HepG2 (cell line): Measurements from ENCODE around the gene MAN1C1. TPM values are rescaled to one million over a fixed set of nuclear protein-coding genes. Genes with fewer than 3 reads are reported as not detected.

Experiments used
- HMG20A ChIP-seq: IDR thresholded peaks from 2 replicates; pipeline ENCODE4 v1.6.1; 2016; ENCODE audit warnings: borderline replicate concordance
- MAF1 ChIP-seq: sonication (generic); formaldehyde crosslinking; IDR thresholded peaks from 2 replicates; pipeline ENCODE4 v1.5.0; 2020; ENCODE audit warnings: missing genetic modification reagents, borderline replicate concordance
- MTA3 ChIP-seq: sonication (generic); formaldehyde crosslinking; IDR thresholded peaks from 2 replicates; pipeline ENCODE4 v1.4.0; 2020; ENCODE audit warnings: missing genetic modification reagents
- ZNF687 ChIP-seq: sonication (generic); formaldehyde crosslinking; IDR thresholded peaks from 2 replicates; pipeline ENCODE4 v1.5.1; 2020; ENCODE audit warnings: mild to moderate bottlenecking, missing genetic modification reagents, moderate library complexity
- polyA plus RNA-seq, 8 experiments: library from polyadenylated mRNA; depleted of rRNA in 3 of 8; stranded (reverse) in 7 of 8; unstranded in 1 of 8; fragments of >200 nt; fragmentation: Illumina TruSeq in 4 of 8; extraction: Trizol in 4 of 8; gene quantifications; 2 replicates each; pipeline versions ENCODE4 v1.2.1 to v1.2.3, GENCODE V29; 2011 to 2016; ENCODE audit warnings: low read depth in 4 of 8, missing spikeins in 1 of 8, mixed read lengths in 1 of 8; ENCODE audit not compliant: insufficient read depth in 1 of 8
- total RNA-seq, 5 experiments: library from RNA; depleted of rRNA; stranded (reverse); fragments of >200 nt; fragmentation: Illumina TruSeq; extraction: Trizol; gene quantifications; 2 replicates each; pipeline ENCODE4 v1.2.3, GENCODE V29; 2016; ENCODE audit warnings: low read depth in 1 of 5
- TF ChIP-seq, protein P1 (sequence below): sonication (generic); formaldehyde crosslinking; IDR thresholded peaks from 2 replicates; pipeline ENCODE4 v1.5.1; 2020; ENCODE audit warnings: missing genetic modification reagents, mild to moderate bottlenecking, borderline replicate concordance
- TF ChIP-seq, protein P2 (sequence below): sonication (generic); formaldehyde crosslinking; IDR thresholded peaks from 2 replicates; pipeline ENCODE4 v1.8.0; 2022; ENCODE audit warnings: mild to moderate bottlenecking, missing genetic modification reagents; ENCODE audit not compliant: insufficient replicate concordance

MAN1C1 gene
- total and polyA plus RNA-seq, 2 of the 13 experiments (the other 11 are each of a cell fraction or from before 2014, with no cell fraction given) = 0.18 to 0.49 TPM

GRCh38 chr1:25674807-25675084 is 58.2 kb downstream of the MAN1C1 start (continued):
- no peak for TF ChIP-seq ZNF687
- TF ChIP-seq MTA3 (CRISPR knock-in tag) = no peak
- TF ChIP-seq, protein P1, sequence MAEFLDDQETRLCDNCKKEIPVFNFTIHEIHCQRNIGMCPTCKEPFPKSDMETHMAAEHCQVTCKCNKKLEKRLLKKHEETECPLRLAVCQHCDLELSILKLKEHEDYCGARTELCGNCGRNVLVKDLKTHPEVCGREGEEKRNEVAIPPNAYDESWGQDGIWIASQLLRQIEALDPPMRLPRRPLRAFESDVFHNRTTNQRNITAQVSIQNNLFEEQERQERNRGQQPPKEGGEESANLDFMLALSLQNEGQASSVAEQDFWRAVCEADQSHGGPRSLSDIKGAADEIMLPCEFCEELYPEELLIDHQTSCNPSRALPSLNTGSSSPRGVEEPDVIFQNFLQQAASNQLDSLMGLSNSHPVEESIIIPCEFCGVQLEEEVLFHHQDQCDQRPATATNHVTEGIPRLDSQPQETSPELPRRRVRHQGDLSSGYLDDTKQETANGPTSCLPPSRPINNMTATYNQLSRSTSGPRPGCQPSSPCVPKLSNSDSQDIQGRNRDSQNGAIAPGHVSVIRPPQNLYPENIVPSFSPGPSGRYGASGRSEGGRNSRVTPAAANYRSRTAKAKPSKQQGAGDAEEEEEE = no peak
- TF ChIP-seq HMG20A = no peak
- TF ChIP-seq MAF1 (CRISPR knock-in tag) = no peak
- TF ChIP-seq, protein P2, sequence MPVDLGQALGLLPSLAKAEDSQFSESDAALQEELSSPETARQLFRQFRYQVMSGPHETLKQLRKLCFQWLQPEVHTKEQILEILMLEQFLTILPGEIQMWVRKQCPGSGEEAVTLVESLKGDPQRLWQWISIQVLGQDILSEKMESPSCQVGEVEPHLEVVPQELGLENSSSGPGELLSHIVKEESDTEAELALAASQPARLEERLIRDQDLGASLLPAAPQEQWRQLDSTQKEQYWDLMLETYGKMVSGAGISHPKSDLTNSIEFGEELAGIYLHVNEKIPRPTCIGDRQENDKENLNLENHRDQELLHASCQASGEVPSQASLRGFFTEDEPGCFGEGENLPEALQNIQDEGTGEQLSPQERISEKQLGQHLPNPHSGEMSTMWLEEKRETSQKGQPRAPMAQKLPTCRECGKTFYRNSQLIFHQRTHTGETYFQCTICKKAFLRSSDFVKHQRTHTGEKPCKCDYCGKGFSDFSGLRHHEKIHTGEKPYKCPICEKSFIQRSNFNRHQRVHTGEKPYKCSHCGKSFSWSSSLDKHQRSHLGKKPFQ (CRISPR knock-in tag) = no peak
- TF ChIP-seq, all 625 proteins: peak for 0
